H7 (cell line): Measurements from ENCODE around the gene LCN9. TPM values are rescaled to one million over a fixed set of nuclear protein-coding genes. Genes with fewer than 3 reads are reported as not detected.

Experiments
- DNase-seq: peaks from one replicate; pipeline ENCODE4 v3.0.0; 2012
- H3K27me3 ChIP-seq: 2 replicates; pipeline ENCODE4 v1.6.0; 2011; ENCODE audit warnings: mild to moderate bottlenecking, low read length; ENCODE audit not compliant: control insufficient read depth, insufficient read depth
- H3K36me3 ChIP-seq: replicated peaks from 2 replicates; pipeline ENCODE4 v1.5.1; 2011; ENCODE audit warnings: low read length; ENCODE audit not compliant: control insufficient read depth, insufficient read depth
- H3K4me3 ChIP-seq: 2 replicates; pipeline ENCODE4 v1.5.1; 2011; ENCODE audit warnings: low read depth, mild to moderate bottlenecking, control low read depth, low read length, moderate library complexity; ENCODE audit not compliant: insufficient read depth
- total RNA-seq: library from RNA; depleted of rRNA; stranded (reverse); fragments of >200 nt; shearing (Covaris generic); gene quantifications from 2 replicates; pipeline ENCODE4 v1.2.3, GENCODE V29; 2014; rRNA removed

The LCN9 gene
- total RNA-seq, 1 experiment from 2014 or later, result not detected

- DNase-seq, result no peak
- Histone ChIP-seq H3K27me3 (peaks cover 2% of the 10 kb centered on the region; the same call in 1 of the 2 replicates), H3K36me3 (no peaks in the 10 kb centered on the region), H3K4me3 (no peak overlapping the region)
These were observed 43.2 kb downstream of the LCN9 start for GRCh38 chr9:135706288-135706687.

GRCh38 chr9:135707252-135708138 lies 44.4 kb downstream of the LCN9 start:
- Histone ChIP-seq H3K4me3 (no peak overlapping the region), H3K36me3 (no peaks in the 10 kb centered on the region), H3K27me3 (0 out of 2 replicates have a peak, but pooled peaks cover 2% of the 10 kb centered on the region)
- no peak for DNase-seq

- no peak for DNase-seq
- H3K36me3 ChIP-seq, result no peaks in the 10 kb centered on the region
- no peak overlapping the region for H3K4me3 ChIP-seq
- no peaks in the 10 kb centered on the region for H3K27me3 ChIP-seq
These were observed 45.1 kb downstream of the LCN9 start for GRCh38 chr9:135708164-135708563.

GRCh38 chr9:135711391-135711790 lies 48.3 kb downstream of the LCN9 start:
- no peaks in the 10 kb centered on the region; the same call in 1 of the 2 replicates for H3K27me3 ChIP-seq
- DNase-seq, result no peak
- no peak overlapping the region for H3K4me3 ChIP-seq
- no peaks in the 10 kb centered on the region for H3K36me3 ChIP-seq

GRCh38 chr9:135711881-135712280 lies 48.8 kb downstream of the LCN9 start:
- Histone ChIP-seq H3K27me3 (no peaks in the 10 kb centered on the region; the same call in 1 of the 2 replicates), H3K4me3 (no peak overlapping the region), H3K36me3 (no peaks in the 10 kb centered on the region)
- no peak for DNase-seq

GRCh38 chr9:135712613-135713295 lies 49.6 kb downstream of the LCN9 start:
- DNase-seq, result no peak
- Histone ChIP-seq H3K4me3 (no peak overlapping the region), H3K27me3 (no peaks in the 10 kb centered on the region; the same call in 1 of the 2 replicates), H3K36me3 (no peaks in the 10 kb centered on the region)

GRCh38 chr9:135714242-135715055 lies 51.3 kb downstream of the LCN9 start:
- peak; percentile 96 for DNase-seq
- H3K4me3 ChIP-seq, result peak overlapping the region; percentile 37
- no peaks in the 10 kb centered on the region; the same call in 1 of the 2 replicates for H3K27me3 ChIP-seq
- H3K36me3 ChIP-seq, result no peaks in the 10 kb centered on the region

- no peaks in the 10 kb centered on the region for H3K36me3 ChIP-seq
- peak; percentile 68 for DNase-seq
- H3K27me3 ChIP-seq, result no peaks in the 10 kb centered on the region; the same call in 1 of the 2 replicates
- no peak overlapping the region for H3K4me3 ChIP-seq
These were observed 52.0 kb downstream of the LCN9 start for GRCh38 chr9:135715056-135715595.

GRCh38 chr9:135716045-135716444 lies 52.9 kb downstream of the LCN9 start:
- DNase-seq, result no peak
- no peaks in the 10 kb centered on the region for H3K36me3 ChIP-seq
- no peak overlapping the region for H3K4me3 ChIP-seq
- H3K27me3 ChIP-seq, result no peaks in the 10 kb centered on the region; the same call in 1 of the 2 replicates

Other genes with a start within 250 kb of the LCN9 start
- 40.8 and 58.8 TPM in 2 replicates for gene PPP1R26, start 183.5 kb upstream of the LCN9 start, total RNA-seq
- 115 and 121 TPM in 2 replicates for gene MRPS2, start 162.6 kb upstream of the LCN9 start, total RNA-seq
- gene LCN1, start 141.9 kb upstream of the LCN9 start, total RNA-seq, result not detected in 2 replicates
- not detected in 2 replicates for gene OBP2A, start 117.2 kb upstream of the LCN9 start, total RNA-seq
- not detected in 2 replicates for gene PAEP, start 101.6 kb upstream of the LCN9 start, total RNA-seq
- not detected in 2 replicates for gene GLT6D1, start 23.8 kb upstream of the LCN9 start, total RNA-seq
- not detected in 2 replicates for gene SOHLH1, start 36.2 kb downstream of the LCN9 start, total RNA-seq
- gene KCNT1, start 38.9 kb downstream of the LCN9 start, total RNA-seq, result 0.10 TPM in 1 of 2 replicates, not detected in the other
- gene CAMSAP1, start 244.2 kb downstream of the LCN9 start, total RNA-seq, result 26.3 and 34.6 TPM in 2 replicates